GM12878 (cell line): ENCODE measurements around the gene CALHM3. TPM values are rescaled to one million over a fixed set of nuclear protein-coding genes. Genes with fewer than 3 reads are reported as not detected.
"Not testable (repeated sequence)": the region's sequence is repeated elsewhere in the genome, so short reads cannot be mapped to it uniquely, and the experiment has no call there.

Source experiments
- ATAC-seq: fragments of 200-7000 bp; cut with Tn5 transposase; 3 replicates; pipeline ENCODE4 v1.9.1; 2020; ENCODE audit warnings: mild to moderate bottlenecking, moderate library complexity
- BruUV-seq: library from RNA; stranded (reverse); fragments of 400-500 nt; replicated peaks from 2 replicates; lab custom pipeline; 2021; lab: Mats Ljungman, UMichigan
- CTCF ChIA-PET: fragments of 300-600 bp; sonication (Branson Sonifier 250); formaldehyde crosslinking; extraction: SDS; loops from one replicate; lab custom pipeline; 2021; ENCODE audit warnings: inconsistent platforms; lab: Yijun Ruan, JAX
- POLR2A ChIA-PET: fragments of 350-600 bp; formaldehyde crosslinking; extraction: SDS; loops from one replicate; lab custom pipeline; 2021; ENCODE audit warnings: inconsistent platforms; lab: Charles Lee
- RAD21 ChIA-PET: fragments of 300-600 bp; sonication (Branson Sonifier 250); formaldehyde crosslinking; loops from one replicate; lab custom pipeline; 2023; ENCODE audit warnings: antibody characterized with exemption; ENCODE audit not compliant: unreplicated experiment; lab: Charles Lee
- SMC1A ChIA-PET: fragments of 300-600 bp; sonication (Branson Sonifier 250); formaldehyde crosslinking; loops from one replicate; lab custom pipeline; 2023; ENCODE audit not compliant: unreplicated experiment, uncharacterized antibody; lab: Charles Lee
- DNase-seq: peaks from one replicate; pipeline ENCODE4 v3.0.0-alpha.2; 2011; ENCODE audit warnings: low read depth, low spot score
- FAIRE-seq: peaks from 3 replicates; lab custom pipeline; 2011; peaks lifted over from hg19 to GRCh38; lab: Jason Lieb, UNC
- H2AFZ ChIP-seq: 2 replicates; pipeline ENCODE4 v1.6.0; 2011; ENCODE audit warnings: low read depth, low read length, control low read depth; ENCODE audit not compliant: control insufficient read depth
- H3K27ac ChIP-seq: 2 replicates; pipeline ENCODE4 v1.5.1; 2011; ENCODE audit warnings: control low read depth; ENCODE audit not compliant: control insufficient read depth, insufficient read depth
- H3K27me3 ChIP-seq, 2 experiments: replicated peaks in 1 of 2; 2 replicates each; pipeline versions ENCODE4 v1.6.0 to v1.6.1; 2011; ENCODE audit warnings: low read length in 1 of 2; ENCODE audit not compliant: control insufficient read depth in 2 of 2, insufficient read depth in 2 of 2
- H3K36me3 ChIP-seq, 2 experiments: 2 replicates each; pipeline ENCODE4 v1.5.1; 2011; ENCODE audit warnings: low read length in 1 of 2; ENCODE audit not compliant: control insufficient read depth in 2 of 2, insufficient read depth in 2 of 2
- H3K4me1 ChIP-seq: 2 replicates; pipeline ENCODE4 v1.6.1; 2011; ENCODE audit warnings: mild to moderate bottlenecking, low read length, moderate library complexity, mixed read lengths; ENCODE audit not compliant: control insufficient read depth, insufficient read depth
- H3K4me2 ChIP-seq: 2 replicates; pipeline ENCODE4 v1.6.0; 2011; ENCODE audit warnings: control low read depth; ENCODE audit not compliant: control insufficient read depth, insufficient read depth
- H3K4me3 ChIP-seq: fragments of 200-600 bp; sonication (generic); 2 replicates; pipeline ENCODE4 v1.5.1; 2016
- H3K79me2 ChIP-seq: 2 replicates; pipeline ENCODE4 v1.6.0; 2011; ENCODE audit warnings: low read length; ENCODE audit not compliant: control insufficient read depth, insufficient read depth
- H3K9ac ChIP-seq: 2 replicates; pipeline ENCODE4 v1.8.0; 2011; ENCODE audit warnings: low read length, control low read depth, mixed read lengths; ENCODE audit not compliant: control insufficient read depth, insufficient read depth
- H3K9me3 ChIP-seq: replicated peaks from 3 replicates; pipeline ENCODE4 v1.5.1; 2011; ENCODE audit warnings: mild to moderate bottlenecking, low read length; ENCODE audit not compliant: control insufficient read depth, insufficient read depth
- H4K20me1 ChIP-seq: 2 replicates; pipeline ENCODE4 v1.6.0; 2011; ENCODE audit not compliant: control insufficient read depth, insufficient read depth
- CEBPB ChIP-seq, 2 experiments: fragments of 150-350 bp in 1 of 2; IDR thresholded peaks; 2 replicates each; pipeline ENCODE4 v1.6.1; 2012 to 2014; ENCODE audit warnings: low read depth in 2 of 2, low read length in 2 of 2, borderline replicate concordance in 1 of 2, inconsistent platforms in 1 of 2
- CHD1 ChIP-seq: IDR thresholded peaks from 2 replicates; pipeline ENCODE4 v1.6.1; 2012; ENCODE audit warnings: low read depth, low read length, improper control_type of control experiment
- GATAD2B ChIP-seq: fragments of 450-650 bp; conservative IDR thresholded peaks from 2 replicates; pipeline ENCODE4 v1.6.1; 2017; ENCODE audit warnings: low read depth, mild to moderate bottlenecking, moderate library complexity
- HCFC1 ChIP-seq: fragments of 150-350 bp; IDR thresholded peaks from 2 replicates; pipeline ENCODE4 v1.6.1; 2014; ENCODE audit warnings: low read length
- IRF4 ChIP-seq: IDR thresholded peaks from 2 replicates; pipeline ENCODE4 v1.6.1; 2011; ENCODE audit warnings: low read depth, low read length
- JUNB ChIP-seq: IDR thresholded peaks from 2 replicates; pipeline ENCODE4 v1.6.1; 2016; ENCODE audit warnings: antibody characterized with exemption, mild to moderate bottlenecking
- PAX8 ChIP-seq: fragments of 450-650 bp; IDR thresholded peaks from 2 replicates; pipeline ENCODE4 v1.6.1; 2017; ENCODE audit warnings: mild to moderate bottlenecking, moderate library complexity
- POU2F2 ChIP-seq: IDR thresholded peaks from 3 replicates; pipeline ENCODE4 v1.6.1; 2011; ENCODE audit warnings: low read depth, mild to moderate bottlenecking, low read length, borderline replicate concordance
- RELA ChIP-seq: fragments of 450-650 bp; IDR thresholded peaks from 2 replicates; pipeline ENCODE4 v1.8.0; 2014; ENCODE audit warnings: borderline replicate concordance; ENCODE audit not compliant: partially characterized antibody
- SKIL ChIP-seq: fragments of 450-650 bp; IDR thresholded peaks from 2 replicates; pipeline ENCODE4 v1.6.1; 2017; ENCODE audit warnings: mild to moderate bottlenecking, low read depth, inconsistent platforms; ENCODE audit not compliant: poor library complexity, severe bottlenecking
- ZBED1 ChIP-seq: IDR thresholded peaks from 2 replicates; pipeline ENCODE4 v1.6.1; 2016; ENCODE audit warnings: borderline replicate concordance
- ZBTB40 ChIP-seq: fragments of 450-650 bp; IDR thresholded peaks from 2 replicates; pipeline ENCODE4 v1.6.1; 2016; ENCODE audit warnings: mild to moderate bottlenecking, moderate library complexity, borderline replicate concordance
- WGBS: methylation state at CpG from one replicate; pipeline ENCODE4 v1.1.6; 2016; ENCODE audit warnings: low lambda C conversion rate; ENCODE audit not compliant: insufficient replicate concordance, insufficient coverage; ENCODE audit errors: missing lambda C conversion rate; 5-methylcytosine and 5-hydroxymethylcytosine counted together
- in situ Hi-C: fragments of 300-500 bp; cut with MboI; formaldehyde crosslinking; loops from 9 replicates; pipeline ENCODE4 v1.14.3; 2018; ENCODE audit warnings: mixed read lengths
- intact Hi-C: fragments of 100-400 bp; cut with micrococcal nuclease; formaldehyde crosslinking; loops from one replicate; pipeline ENCODE4 v1.14.2; 2022; ENCODE audit not compliant: unreplicated experiment
- polyA plus RNA-seq, 11 experiments: library from polyadenylated mRNA; depleted of rRNA in 4 of 11; unstranded in 6 of 11; stranded (reverse) in 5 of 11; fragments of >200 nt; fragmentation: Nextera tagmentation in 4 of 11; fragmentation: Illumina TruSeq in 1 of 11; extraction: Ambion mirVana in 4 of 11; extraction: Trizol in 1 of 11; gene quantifications; 1 replicate in 1 of 11; 2 replicates in 10 of 11; pipeline versions ENCODE4 v1.2.1 to v1.2.3, GENCODE V29; 2011 to 2016; ENCODE audit warnings: inconsistent platforms in 2 of 11, missing spikeins in 2 of 11, low read depth in 1 of 11
- total RNA-seq, 4 experiments: library from RNA; depleted of rRNA in 3 of 4; stranded (reverse); fragments of >200 nt in 3 of 4; fragmentation: Illumina TruSeq in 1 of 4; extraction: Trizol in 1 of 4; gene quantifications; 2 replicates each; pipeline versions ENCODE4 v1.2.1 to v1.2.3, GENCODE V29; 2013 to 2021

Gene CALHM3
- total and polyA plus RNA-seq, 10 of the 15 experiments (the other 5 are each of a cell fraction or from before 2014, with no cell fraction given) = 0.03 to 0.42 (median 0.11) TPM; not detected in 5

- H3K9ac ChIP-seq, ATAC-seq, H3K27ac ChIP-seq, H3K36me3 ChIP-seq, DNase-seq, BruUV-seq, H3K9me3 ChIP-seq, POLR2A ChIA-PET, RAD21 ChIA-PET, SMC1A ChIA-PET, H3K4me3 ChIP-seq, intact Hi-C loops, H4K20me1 ChIP-seq, FAIRE-seq, H2AFZ ChIP-seq, H3K4me2 ChIP-seq, in situ Hi-C loops, H3K27me3 ChIP-seq, H3K4me1 ChIP-seq, H3K79me2 ChIP-seq, CTCF ChIA-PET: not testable (repeated sequence)
- WGBS = 46% methylated on average over 7 of the region's 7 CpGs
These were observed 43.0 kb upstream of the CALHM3 start for GRCh38 chr10:103522006-103522405.

GRCh38 chr10:103519798-103520197 lies 40.8 kb upstream of the CALHM3 start:
- CTCF ChIA-PET = no interaction called here
- Histone ChIP-seq H3K4me1 (peaks cover 6% of the 10 kb centered on the region), H3K9me3 (no peaks in the 10 kb centered on the region), H3K4me3 (no peak overlapping the region), H3K9ac (no peak overlapping the region), H2AFZ (no peak overlapping the region), H3K36me3 (no peaks in the 10 kb centered on the region), H4K20me1 (no peaks in the 10 kb centered on the region), H3K79me2 (no peaks in the 10 kb centered on the region), H3K4me2 (no peak overlapping the region), H3K27ac (no peak overlapping the region), H3K27me3 (peaks cover 0 to 2% of the 10 kb centered on the region in 2 experiments; a peak in 1 of 4 replicates)
- no peak for DNase-seq
- no peak for FAIRE-seq
- in situ Hi-C loops (no loop called here), intact Hi-C loops (no loop called here)
- POLR2A ChIA-PET = no interaction called here
- SMC1A ChIA-PET = no interaction called here
- no peak for ATAC-seq
- 14% methylated on average over 4 of the region's 4 CpGs for WGBS
- RAD21 ChIA-PET = no interaction called here
- no TSS peak for BruUV-seq
- TF ChIP-seq JUNB = no peak
- no peak for TF ChIP-seq CHD1
- TF ChIP-seq ZBED1 = no peak
- TF ChIP-seq PAX8 = no peak
- TF ChIP-seq POU2F2 = no peak
- no peak for TF ChIP-seq HCFC1
- no peak for TF ChIP-seq ZBTB40
- no peak for TF ChIP-seq SKIL
- no peak for TF ChIP-seq CEBPB (IDR thresholded peaks at IDR 0.05; ENCODE audit: borderline replicate concordance in 1 of 2, low read depth in 2 of 2, low read length in 2 of 2)
- TF ChIP-seq RELA = no peak
- TF ChIP-seq GATAD2B = no peak
- TF ChIP-seq IRF4 = no peak
